RCC 7860 (cell line): ENCODE data around the gene FERMT3.
A peak's percentile ranks its signal among the peaks of the same experiment; 100 is the strongest.
"Not testable (repeated sequence)": the region's sequence is repeated elsewhere in the genome, so short reads cannot be mapped to it uniquely, and the experiment has no call there.

Experiments used
- DNase-seq: peaks from one replicate; pipeline ENCODE4 v3.0.0-alpha.2; 2015; ENCODE audit warnings: low spot score
- FAIRE-seq: peaks from 2 replicates; lab custom pipeline; 2012; peaks lifted over from hg19 to GRCh38; lab: Jason Lieb, UNC

Gene FERMT3

GRCh38 chr11:64206457-64207255, at the start of gene FERMT3:
TSS of gene FERMT3 (plus strand) at chr11:64206721. CDS start at chr11:64207365, 644 bp downstream.
- FAIRE-seq: no peak
- no peak for DNase-seq

- no peak for FAIRE-seq
- no peak for DNase-seq
These were observed 48.7 kb upstream of the FERMT3 start for GRCh38 chr11:64157631-64158394.

GRCh38 chr11:64161037-64161436, 45.5 kb upstream of the FERMT3 start:
- no peak for FAIRE-seq
- no peak for DNase-seq

- DNase-seq, FAIRE-seq: not testable (repeated sequence)
These were observed 43.8 kb upstream of the FERMT3 start for GRCh38 chr11:64162769-64163168.

GRCh38 chr11:64163951-64164350, 42.6 kb upstream of the FERMT3 start:
- DNase-seq (no peak), FAIRE-seq (no peak)

DNA sequence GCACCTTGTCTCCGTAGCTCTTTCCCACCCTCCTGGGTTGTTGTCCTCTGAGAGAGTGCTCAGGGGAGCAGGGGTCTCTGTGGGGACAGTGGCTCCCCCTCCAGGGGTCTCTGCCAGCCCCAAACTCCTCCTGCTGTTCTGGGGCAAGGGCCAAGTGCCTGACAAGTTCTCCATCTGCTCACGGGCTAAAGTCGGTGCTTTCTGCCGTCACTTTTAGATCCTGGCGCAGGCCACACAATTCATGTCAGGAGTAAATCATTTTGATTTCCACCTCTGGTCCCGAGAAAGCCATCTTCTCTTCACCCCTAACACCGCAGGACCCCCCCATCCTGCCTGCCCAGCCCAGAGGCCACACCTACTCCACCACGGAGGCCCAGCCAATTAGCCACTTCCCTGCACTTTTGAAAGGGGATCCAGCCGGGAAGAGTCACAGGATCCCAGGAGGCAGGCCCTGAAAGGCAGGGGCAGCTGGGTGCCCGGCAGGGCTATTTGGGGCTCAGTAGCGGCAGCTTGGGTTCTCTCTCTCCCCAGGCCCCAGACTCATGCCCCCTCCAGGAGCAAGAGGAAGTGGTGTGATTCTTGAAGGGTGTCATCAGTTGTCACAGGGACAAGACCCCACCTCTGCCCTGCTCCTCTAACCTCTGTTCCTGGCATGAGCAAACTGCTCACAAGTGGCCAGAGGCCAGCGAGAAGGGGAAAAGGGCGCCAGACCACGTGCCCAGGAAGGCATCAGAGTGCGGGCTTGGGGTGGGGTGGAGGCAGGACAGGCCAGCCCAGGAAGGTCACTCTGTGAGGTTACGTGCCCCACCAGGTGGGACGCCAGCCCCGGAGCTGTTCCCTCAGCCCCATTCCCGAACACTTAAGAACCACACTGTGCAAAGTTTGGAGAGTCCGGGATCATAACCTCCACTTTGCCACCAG, 41.9 kb upstream of the FERMT3 start:
- no peak for FAIRE-seq

GRCh38 chr11:64165481-64165841, 41.1 kb upstream of the FERMT3 start:
- DNase-seq: no peak
- no peak for FAIRE-seq

More for the DNA sequence above, 41.9 kb upstream of the FERMT3 start:
- DNase-seq: no peak

DNA sequence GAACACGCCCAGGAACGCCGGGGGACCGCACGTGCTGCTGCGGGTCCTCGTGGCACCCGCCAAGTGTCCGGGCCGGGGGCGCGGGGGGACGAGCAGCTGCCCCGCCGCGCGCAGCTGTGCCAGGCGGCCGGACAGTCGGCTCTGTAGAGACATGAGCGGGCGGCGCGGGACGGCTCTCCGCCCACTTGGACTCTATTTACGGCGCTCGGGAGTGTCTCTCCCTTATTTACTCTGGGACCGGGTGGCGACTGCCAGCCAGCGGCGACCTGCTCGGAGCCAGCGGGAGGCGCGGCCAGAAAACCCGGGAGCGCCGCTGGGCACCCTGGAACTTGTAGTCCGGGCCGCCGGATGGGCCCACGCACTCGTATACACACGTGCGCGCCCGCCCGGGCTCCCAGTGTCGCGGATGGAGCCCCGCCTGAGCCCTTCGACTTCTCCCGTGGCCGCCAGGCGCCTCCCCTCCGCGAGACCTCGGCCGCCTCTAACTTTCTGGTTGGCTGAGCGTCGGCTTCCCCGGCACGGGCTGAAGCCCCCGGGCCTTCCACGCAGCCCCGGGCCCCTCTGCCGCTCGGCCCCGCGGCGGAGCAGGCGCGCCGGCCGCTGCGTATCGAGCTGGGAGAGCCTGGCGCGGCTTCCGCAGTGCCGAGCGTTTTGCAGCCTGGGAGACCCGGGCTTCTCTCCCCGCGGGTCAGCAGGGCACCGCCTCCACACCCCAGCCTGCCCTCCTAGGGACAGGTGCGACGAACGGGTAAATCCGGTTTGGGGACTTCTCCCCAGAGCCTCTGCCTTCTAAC, 40.5 kb upstream of the FERMT3 start, which contains the start of gene MACROD1:
TSS of gene MACROD1 (minus strand) at position 272 of the 794 bp plus-strand sequence. CDS start at position 153, 119 bp downstream.
- FAIRE-seq: no peak
- peak; percentile 69 for DNase-seq

DNA sequence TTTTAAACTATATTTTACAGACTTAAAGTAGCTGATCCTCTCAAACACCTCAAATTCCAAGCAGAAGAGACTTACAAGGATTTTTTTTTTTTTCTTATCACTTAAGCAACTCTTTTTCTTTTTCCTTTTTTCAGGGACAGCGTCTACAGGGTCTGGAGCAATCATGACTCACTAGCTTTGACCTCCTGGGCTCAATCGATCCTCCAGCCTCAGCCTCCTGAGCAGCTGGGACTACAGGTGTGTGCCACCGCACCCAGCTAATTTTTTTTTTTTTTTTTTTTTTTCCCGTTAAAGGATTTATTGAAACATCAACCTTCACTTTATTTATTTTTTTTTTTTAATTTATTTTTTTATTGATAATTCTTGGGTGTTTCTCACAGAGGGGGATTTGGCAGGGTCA, 36.1 kb upstream of the FERMT3 start:
- DNase-seq (no peak), FAIRE-seq (no peak)

GRCh38 chr11:64173616-64174355, 32.7 kb upstream of the FERMT3 start:
- FAIRE-seq (no peak), DNase-seq (no peak)

DNA sequence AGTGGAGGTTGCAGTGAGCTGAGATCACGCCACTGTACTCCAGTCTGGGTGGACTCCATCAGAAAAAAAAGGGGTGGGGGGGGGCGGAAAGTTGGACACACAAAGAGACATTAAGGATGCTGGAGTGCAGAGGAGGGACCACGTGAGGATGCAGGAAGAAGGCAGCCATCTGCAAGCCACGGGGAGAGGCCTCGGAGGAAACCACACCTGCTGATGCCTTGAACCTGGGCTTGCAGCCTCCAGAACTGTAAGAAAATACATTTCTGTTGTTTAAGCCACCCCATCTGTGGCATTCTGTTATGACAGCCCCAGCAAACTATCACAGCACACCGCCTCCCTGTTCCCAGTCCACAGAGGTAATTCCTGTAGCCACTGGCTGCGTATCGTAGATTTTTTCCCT, 29.8 kb upstream of the FERMT3 start:
- no peak for FAIRE-seq
- DNase-seq: no peak

DNA sequence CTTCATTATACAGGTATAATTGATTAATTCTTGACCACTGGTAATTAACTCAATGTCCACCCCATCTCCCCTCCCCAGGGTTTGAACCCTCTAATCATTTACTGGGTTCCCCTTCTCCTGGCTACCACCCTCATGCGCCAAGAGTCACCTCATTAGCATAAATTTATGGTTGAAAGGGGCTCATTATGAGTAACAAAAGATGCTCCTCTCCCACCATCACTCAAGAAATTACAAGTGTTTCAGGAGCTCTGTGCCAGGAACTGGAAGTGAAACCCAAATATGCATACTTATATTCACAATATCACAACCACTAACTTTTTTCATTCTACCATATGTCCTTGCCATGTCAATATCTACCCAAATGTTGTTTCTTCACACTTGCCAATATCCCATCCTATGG, 28.3 kb upstream of the FERMT3 start:
- FAIRE-seq: no peak
- DNase-seq: no peak

DNA sequence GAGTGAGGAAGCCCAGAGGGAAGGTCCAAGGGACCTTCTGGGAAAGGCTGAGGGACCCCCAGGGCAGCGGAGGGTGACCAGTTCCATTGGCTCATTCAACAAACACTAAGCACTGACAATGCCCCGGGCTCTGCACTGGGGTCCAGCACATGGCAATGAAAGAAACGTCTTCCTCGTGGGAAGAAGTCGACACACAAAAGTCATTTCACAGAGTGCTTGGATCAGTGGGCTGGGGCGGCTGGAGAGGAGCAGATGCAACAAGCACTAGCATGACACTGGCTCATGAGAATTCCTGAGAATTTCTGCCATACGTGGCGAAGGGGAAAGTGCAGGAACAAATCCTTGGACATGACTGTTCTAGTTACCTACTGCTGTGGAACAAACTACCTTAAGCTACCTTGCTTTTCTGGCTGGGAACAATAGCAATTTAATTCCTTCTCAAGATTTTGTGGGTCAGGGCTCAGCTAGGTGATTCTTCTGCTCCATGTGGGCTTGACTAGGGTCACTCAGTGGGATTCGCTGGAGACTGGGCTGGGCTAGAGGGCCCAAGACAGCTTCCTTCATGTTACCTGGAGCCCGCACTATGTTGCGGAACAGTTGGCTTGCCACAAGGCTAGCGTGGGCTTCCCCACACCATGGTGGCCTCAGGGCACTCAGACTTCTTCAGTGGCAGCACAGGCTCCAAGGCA, 27.4 kb upstream of the FERMT3 start:
- DNase-seq (no peak), FAIRE-seq (no peak)

DNA sequence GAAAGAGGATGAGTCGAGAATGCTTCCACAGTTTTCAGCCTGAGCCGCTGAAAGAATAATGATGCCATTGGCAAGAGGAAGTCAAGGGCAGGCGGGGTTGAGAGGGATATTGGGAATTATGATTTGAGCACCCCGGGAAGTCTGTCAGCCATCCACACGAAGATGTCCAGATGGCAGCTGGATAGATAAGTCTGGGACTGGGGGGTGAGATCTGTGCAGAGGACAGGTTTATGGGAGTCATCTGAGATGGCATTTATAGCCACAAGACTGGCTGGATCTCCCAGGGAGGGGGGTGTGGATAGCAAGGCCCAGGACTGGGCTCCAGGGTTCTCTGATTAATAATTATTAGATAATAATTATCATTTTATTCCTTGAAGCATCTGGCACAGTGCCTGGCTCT, 25.6 kb upstream of the FERMT3 start:
- FAIRE-seq: no peak
- no peak for DNase-seq

- FAIRE-seq (peak; percentile 53), DNase-seq (peak; percentile 83)
These were observed 24.8 kb upstream of the FERMT3 start for GRCh38 chr11:64181506-64182411.

DNA sequence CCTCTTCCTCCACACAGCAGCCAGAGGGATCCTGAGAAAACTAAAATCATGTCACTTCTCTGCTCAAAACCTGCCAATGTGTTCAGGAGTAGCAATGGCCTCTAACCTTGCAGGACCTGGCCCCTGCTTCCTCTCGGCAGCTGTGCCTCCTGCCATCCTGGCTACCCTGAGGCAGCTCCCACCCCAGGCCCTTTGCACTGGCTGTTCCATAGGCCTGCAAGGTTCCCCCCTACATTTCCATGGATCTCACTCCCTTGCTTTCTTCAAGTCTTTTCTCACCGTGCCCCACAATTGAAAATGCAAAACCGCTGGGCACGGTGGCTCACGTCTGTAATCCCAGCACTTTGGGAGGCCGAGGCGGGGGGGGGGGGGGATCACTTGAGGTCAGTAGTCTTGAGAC, 22.6 kb upstream of the FERMT3 start:
- FAIRE-seq: no peak
- DNase-seq: no peak

DNA sequence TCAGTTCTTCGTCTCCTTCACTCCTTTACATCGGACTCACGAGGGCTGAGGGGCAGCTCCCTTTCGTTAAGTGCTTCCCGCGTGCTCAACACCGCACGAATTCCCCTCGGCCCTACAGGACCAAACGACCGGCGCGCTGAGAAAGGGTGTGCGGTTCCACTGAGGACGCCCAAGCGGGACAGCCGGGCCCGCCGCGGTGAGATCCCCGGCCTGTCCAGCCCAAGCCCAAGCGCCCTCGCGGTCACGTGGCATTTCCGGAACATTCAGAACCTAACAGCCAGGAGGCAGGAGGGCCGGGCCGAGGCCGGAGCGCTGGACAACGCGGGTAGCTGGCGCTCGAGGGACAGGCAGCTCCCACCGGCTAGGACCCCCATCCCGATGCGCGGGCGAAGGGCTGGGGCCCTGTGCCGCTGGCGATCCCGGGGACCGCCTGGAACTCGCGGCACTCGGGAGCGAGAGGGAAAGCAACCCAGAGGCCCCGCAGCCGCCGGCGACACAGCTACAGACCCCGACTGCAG, 21.3 kb upstream of the FERMT3 start:
- FAIRE-seq (no peak), DNase-seq (no peak)
